Pancreas (tissue), 10 donors: Measurements from ENCODE around the gene CFAP58. TPM values are rescaled to one million over a fixed set of nuclear protein-coding genes. Genes with fewer than 3 reads are reported as not detected.
A peak's percentile ranks its signal among the peaks of the same experiment; 100 is the strongest.

ENCODE experiments used
- ATAC-seq, 4 donors: fragments of 200-7000 bp; cut with Tn5 transposase; one replicate each; pipeline versions ENCODE4 v1.8.0 to v1.9.1; 2020; ENCODE audit warnings: mild to moderate bottlenecking in 4 of 4, moderate library complexity in 4 of 4
- DNase-seq, 6 donors: peaks; one replicate each; pipeline ENCODE4 v3.0.0-alpha.2; 2020
- FAIRE-seq: peaks from 2 replicates; lab custom pipeline; 2012; peaks lifted over from hg19 to GRCh38; lab: Jason Lieb, UNC
- H3K27ac ChIP-seq, 4 donors: fragments of 200-600 bp; sonication (generic); 1 replicate in 3 of 4; 2 replicates in 1 of 4; pipeline versions ENCODE4 v1.5.0 to v1.8.0; 2020
- H3K27me3 ChIP-seq, 4 donors: fragments of 200-600 bp; one replicate each; pipeline ENCODE4 v1.8.0; 2021
- H3K36me3 ChIP-seq, 3 donors: fragments of 200-600 bp; sonication (generic) in 1 of 3; one replicate each; pipeline versions ENCODE4 v1.5.0 to v1.8.0; 2020 to 2021
- H3K4me1 ChIP-seq, 3 donors: fragments of 200-600 bp; one replicate each; pipeline ENCODE4 v1.8.0; 2021
- H3K4me3 ChIP-seq, 4 donors: fragments of 200-600 bp; sonication (generic) in 2 of 4; one replicate each; pipeline versions ENCODE4 v1.5.0 to v1.8.0; 2020 to 2021
- H3K9me3 ChIP-seq, 4 donors: fragments of 200-600 bp; one replicate each; pipeline ENCODE4 v1.8.0; 2021
- CTCF ChIP-seq, 4 donors: fragments of 200-600 bp; sonication (generic) in 3 of 4; IDR thresholded peaks; one replicate each; pipeline versions ENCODE4 v1.5.0 to v1.8.0; 2021; ENCODE audit warnings: antibody characterized with exemption in 4 of 4
- WGBS, 2 donors: extraction: QIAGEN DNeasy Blood & Tissue Kit; methylation state at CpG; one replicate each; pipeline ENCODE4 v1.1.7; 2013; 5-methylcytosine and 5-hydroxymethylcytosine counted together
- intact Hi-C, 3 donors: fragments of 100-400 bp; cut with DNase I; formaldehyde crosslinking; loops; one replicate each; pipeline versions ENCODE4 v1.11.1 to v1.14.2; 2022
- polyA plus RNA-seq, 2 donors: library from polyadenylated mRNA; stranded (reverse); fragments of 200-250 nt; gene quantifications; one replicate each; pipeline ENCODE4 v1.2.3, GENCODE V29; 2013
- total RNA-seq, 6 donors: library from RNA; stranded (reverse); fragmentation: NEBNext Ultra II Directional in 4 of 6; extraction: Animal tissue kit (Norgen Biotek cat#: 25700) in 4 of 6; gene quantifications; one replicate each; pipeline versions ENCODE4 v1.2.1 to v1.2.4, GENCODE V29; 2021 to 2023
- donor health status: healthy with polysubstance abuse.
- donor health status: DM: no; HTN: no; CAD: no; lungs with moderate emphysema.
- donor health status: DM: no; HTN: no; CAD: no.
- donor health status: control.
- donor health status: control.
- donor health status: Bipolar disorder and iron deficiency.
- donor health status: DM: yes; HTN: yes; CAD: no.
- donor health status: DM: no; HTN: no; CAD: no.
- donor health status: DM: no; HTN: no; CAD: no.
- donor health status: DM: yes; HTN: yes; CAD: no.

CFAP58 gene
- total and polyA plus RNA-seq, 8 donors: 0.09 to 0.53 (median 0.28) TPM; not detected in 1

- FAIRE-seq (no peak), DNase-seq (peak; percentile 53 to 77 (median 67)), ATAC-seq (peak; percentile 64 to 77 (median 72))
- Histone ChIP-seq H3K27me3 (no peaks in the 10 kb centered on the region), H3K4me3 (peak within 1 kb of the TSS; percentile 84 to 92 (median 86)), H3K36me3 (no peaks in the 10 kb centered on the region), H3K9me3 (no peaks in the 10 kb centered on the region), H3K27ac (peak within 1 kb of the TSS; percentile 78 to 98 (median 90)), H3K4me1 (peaks cover 7 to 13% (median 8%) of the 10 kb centered on the region in 3 donors)
- intact Hi-C loops: no loop called here
- no peak for TF ChIP-seq CTCF (IDR thresholded peaks at IDR 0.05)
- 0% methylated on average over 65 to 70 of the region's 70 CpGs for WGBS, 2 donors
Measured at GRCh38 chr10:104337985-104338735, 15.5 kb upstream of the CFAP58 start, which contains the start of gene ITPRIP. Gene ITPRIP (minus strand): TSS chr10:104338465. CDS start chr10:104316051, 22,414 bp downstream.

GRCh38 chr10:104339469-104340110, 14.0 kb upstream of the CFAP58 start:
- Histone ChIP-seq H3K4me1 (peaks cover 7 to 15% (median 8%) of the 10 kb centered on the region in 3 donors), H3K4me3 (peak overlapping the region in 3 of 4 donors; percentile 86 to 92 (median 86)), H3K36me3 (no peaks in the 10 kb centered on the region), H3K9me3 (no peaks in the 10 kb centered on the region), H3K27me3 (no peaks in the 10 kb centered on the region), H3K27ac (peak overlapping the region; percentile 78 to 98 (median 90))
- no peak for TF ChIP-seq CTCF (IDR thresholded peaks at IDR 0.05)
- FAIRE-seq (peak; percentile 37), ATAC-seq (peak; percentile 59 to 71 (median 68)), DNase-seq (peak in 3 of 6 donors; percentile 62 to 73 (median 70))
- 4 to 6% methylated on average over 11 of the region's 11 CpGs for WGBS, 2 donors
- intact Hi-C loops: no loop called here

GRCh38 chr10:104340111-104340526, 13.5 kb upstream of the CFAP58 start:
- DNase-seq (peak in 3 of 6 donors; percentile 43 to 58 (median 57)), ATAC-seq (peak; percentile 69 to 79 (median 76)), FAIRE-seq (no peak)
- Histone ChIP-seq H3K27ac (peak overlapping the region; percentile 78 to 98 (median 90)), H3K27me3 (no peaks in the 10 kb centered on the region), H3K36me3 (no peaks in the 10 kb centered on the region), H3K4me1 (peaks cover 7 to 15% (median 8%) of the 10 kb centered on the region in 3 donors), H3K4me3 (peak overlapping the region in 2 of 4 donors; percentile 86 to 92), H3K9me3 (no peaks in the 10 kb centered on the region)
- intact Hi-C loops: no loop called here
- WGBS, 2 donors: 4 to 7% methylated on average over 4 of the region's 4 CpGs
- no peak for TF ChIP-seq CTCF (IDR thresholded peaks at IDR 0.05)

GRCh38 chr10:104340641-104341040, 13.0 kb upstream of the CFAP58 start:
- ATAC-seq (no peak), FAIRE-seq (no peak), DNase-seq (no peak)
- intact Hi-C loops: no loop called here
- Histone ChIP-seq H3K36me3 (no peaks in the 10 kb centered on the region), H3K27me3 (no peaks in the 10 kb centered on the region), H3K27ac (peak overlapping the region; percentile 78 to 98 (median 90)), H3K4me1 (peaks cover 7 to 15% (median 8%) of the 10 kb centered on the region in 3 donors), H3K4me3 (no peak overlapping the region), H3K9me3 (no peaks in the 10 kb centered on the region)
- TF ChIP-seq CTCF (IDR thresholded peaks at IDR 0.05): no peak
- WGBS, 2 donors: 56 to 58% methylated on average over 4 of the region's 4 CpGs
